22Rv1 (cell line): ENCODE data around the gene PROB1.
A peak's percentile ranks its signal among the peaks of the same experiment; 100 is the strongest.
"Not testable (repeated sequence)": the region's sequence is repeated elsewhere in the genome, so short reads cannot be mapped to it uniquely, and the experiment has no call there.

Experiments used
- H3K27ac ChIP-seq: fragments of 450-650 bp; 2 replicates; pipeline ENCODE4 v1.5.1; 2017
- CTCF ChIP-seq: fragments of 450-650 bp; IDR thresholded peaks from 2 replicates; pipeline ENCODE4 v1.5.1; 2017; ENCODE audit warnings: mild to moderate bottlenecking
- ZFX ChIP-seq: fragments of 450-650 bp; IDR thresholded peaks from 2 replicates; pipeline ENCODE4 v1.6.1; 2017; ENCODE audit warnings: antibody characterized with exemption, borderline replicate concordance

Gene PROB1

GRCh38 chr5:139410121-139410992 lies 15.5 kb upstream of the PROB1 start:
- no peak for TF ChIP-seq ZFX
- no peak for TF ChIP-seq CTCF
- H3K27ac ChIP-seq = no peak overlapping the region

- not testable (repeated sequence) for H3K27ac ChIP-seq
Observed at GRCh38 chr5:139409116-139409515, 14.2 kb upstream of the PROB1 start.

GRCh38 chr5:139408191-139408590 lies 13.3 kb upstream of the PROB1 start:
- H3K27ac ChIP-seq = no peak overlapping the region

DNA sequence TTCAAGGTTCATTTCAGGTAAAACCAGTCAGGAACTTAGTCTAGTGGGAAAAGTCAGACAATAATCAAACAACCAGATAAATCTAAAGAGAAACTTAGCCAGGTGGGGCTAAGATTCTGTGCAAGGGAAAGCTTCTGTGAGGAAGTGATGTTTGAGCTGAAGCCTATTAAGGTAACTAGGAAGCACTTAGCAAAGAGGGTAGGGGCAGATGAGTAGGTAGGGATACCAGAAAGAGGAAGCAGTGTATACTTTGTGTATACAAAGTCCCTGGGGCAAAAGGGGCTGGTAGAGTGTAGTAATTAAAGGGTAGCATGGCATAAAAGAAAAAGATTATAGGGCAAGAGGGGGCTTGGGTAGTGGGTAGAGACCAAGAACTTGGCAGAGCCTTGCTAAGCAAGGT lies 12.6 kb upstream of the PROB1 start:
- H3K27ac ChIP-seq = no peak overlapping the region
- no peak for TF ChIP-seq CTCF
- TF ChIP-seq ZFX = no peak

More at GRCh38 chr5:139408191-139408590, 13.3 kb upstream of the PROB1 start:
- TF ChIP-seq ZFX (no peak), CTCF (no peak)

- TF ChIP-seq ZFX (no peak), CTCF (no peak)
- H3K27ac ChIP-seq = no peak overlapping the region
Observed at GRCh38 chr5:139406963-139407362, 12.1 kb upstream of the PROB1 start.

- TF ChIP-seq CTCF (no peak), ZFX (no peak)
- peak overlapping the region; percentile 90 for H3K27ac ChIP-seq
Observed at GRCh38 chr5:139404484-139404840, 9.6 kb upstream of the PROB1 start.

- TF ChIP-seq CTCF (no peak), ZFX (no peak)
Observed at GRCh38 chr5:139403787-139404483, 9.0 kb upstream of the PROB1 start, which contains the start of gene SPATA24. SPATA24 (minus strand) TSS chr5:139404089; CDS start chr5:139404060, 29 bp downstream.

More at GRCh38 chr5:139403787-139404483, 9.0 kb upstream of the PROB1 start, which contains the start of gene SPATA24:
- peak within 1 kb of the TSS; percentile 90 for H3K27ac ChIP-seq
